ENCODE results near the gene TEF.
"Not testable (repeated sequence)": the region's sequence is repeated elsewhere in the genome, so short reads cannot be mapped to it uniquely, and the experiment has no call there.

Gene TEF

GRCh38 chr22:41436322-41437113 is 54.8 kb downstream of the TEF start:
- Histone ChIP-seq H3K27me3 (ENCODE audit: low read depth, low read length) (no peaks in the 10 kb centered on the region), H3K4me1 (ENCODE audit: low read length) (no peaks in the 10 kb centered on the region), H3K9ac (ENCODE audit: low read length) (no peak overlapping the region), H3K4me2 (ENCODE audit: low read length) (no peak overlapping the region), H3K27ac (ENCODE audit: low read length) (no peak overlapping the region), H4K20me1 (ENCODE audit: insufficient read depth, low read length) (peaks cover 32% of the 10 kb centered on the region), H3K4me3 (ENCODE audit: low read length) (no peak overlapping the region), H3K36me3 (replicated peaks; ENCODE audit: low read depth, low read length) (peaks cover 42% of the 10 kb centered on the region), H3K79me2 (ENCODE audit: low read length) (peaks cover 56% of the 10 kb centered on the region), H3K9me3 (ENCODE audit: insufficient read depth, low read length) (no peaks in the 10 kb centered on the region), H2AFZ (ENCODE audit: low read depth, low read length) (no peak overlapping the region)
- no peak for TF ChIP-seq EZH2phosphoT487 (IDR thresholded peaks at IDR 0.05; ENCODE audit: low read depth)
- TF ChIP-seq, protein P1, sequence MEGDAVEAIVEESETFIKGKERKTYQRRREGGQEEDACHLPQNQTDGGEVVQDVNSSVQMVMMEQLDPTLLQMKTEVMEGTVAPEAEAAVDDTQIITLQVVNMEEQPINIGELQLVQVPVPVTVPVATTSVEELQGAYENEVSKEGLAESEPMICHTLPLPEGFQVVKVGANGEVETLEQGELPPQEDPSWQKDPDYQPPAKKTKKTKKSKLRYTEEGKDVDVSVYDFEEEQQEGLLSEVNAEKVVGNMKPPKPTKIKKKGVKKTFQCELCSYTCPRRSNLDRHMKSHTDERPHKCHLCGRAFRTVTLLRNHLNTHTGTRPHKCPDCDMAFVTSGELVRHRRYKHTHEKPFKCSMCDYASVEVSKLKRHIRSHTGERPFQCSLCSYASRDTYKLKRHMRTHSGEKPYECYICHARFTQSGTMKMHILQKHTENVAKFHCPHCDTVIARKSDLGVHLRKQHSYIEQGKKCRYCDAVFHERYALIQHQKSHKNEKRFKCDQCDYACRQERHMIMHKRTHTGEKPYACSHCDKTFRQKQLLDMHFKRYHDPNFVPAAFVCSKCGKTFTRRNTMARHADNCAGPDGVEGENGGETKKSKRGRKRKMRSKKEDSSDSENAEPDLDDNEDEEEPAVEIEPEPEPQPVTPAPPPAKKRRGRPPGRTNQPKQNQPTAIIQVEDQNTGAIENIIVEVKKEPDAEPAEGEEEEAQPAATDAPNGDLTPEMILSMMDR (IDR thresholded peaks at IDR 0.05; ENCODE audit: low read depth, low read length) = no peak

DNA sequence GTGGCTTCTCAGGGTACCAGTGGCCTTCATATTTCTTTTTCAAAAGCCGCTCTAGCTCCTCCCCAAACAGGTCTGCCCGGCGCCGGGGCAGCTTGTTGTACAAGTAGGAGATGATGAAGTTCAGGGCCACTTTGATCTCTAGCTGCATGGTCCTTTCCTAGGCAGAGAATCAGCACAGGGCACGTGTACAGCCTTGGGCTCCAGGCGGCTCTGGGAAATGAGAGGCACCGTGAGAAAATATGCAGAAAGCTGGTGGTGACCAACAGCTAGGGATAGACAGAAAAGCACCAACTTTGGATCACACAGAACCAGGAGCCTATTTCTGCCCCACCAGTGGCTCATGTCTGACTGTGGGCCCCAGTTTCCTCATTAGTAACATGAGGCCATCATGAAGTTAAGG is 55.5 kb downstream of the TEF start:
- H3K36me3 ChIP-seq (replicated peaks; ENCODE audit: low read depth, low read length) = peaks cover 41% of the 10 kb centered on the region

DNA sequence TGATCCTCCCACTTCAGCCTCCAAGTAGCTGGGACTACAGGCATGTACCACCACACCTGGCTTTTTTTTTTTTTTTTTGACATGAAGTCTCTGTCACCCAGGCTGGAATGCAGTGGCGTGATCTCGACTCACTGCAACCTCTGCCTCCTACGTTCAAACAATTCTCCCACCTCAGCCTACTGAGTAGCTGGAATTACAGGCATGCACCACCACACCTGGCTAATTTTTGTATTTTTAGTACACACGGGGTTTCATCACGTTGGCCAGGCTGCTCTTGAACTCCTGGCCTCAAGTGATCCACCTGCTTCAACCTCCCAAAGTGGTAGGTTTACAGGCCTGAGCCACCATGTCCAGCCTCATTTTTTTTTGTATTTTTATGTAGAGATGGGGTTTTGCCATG is 58.8 kb downstream of the TEF start:
- not testable (repeated sequence) for H3K27ac ChIP-seq (ENCODE audit: low read length); H2AFZ ChIP-seq (ENCODE audit: low read depth, low read length); H3K9ac ChIP-seq (ENCODE audit: low read length); H3K4me2 ChIP-seq (ENCODE audit: low read length); H3K9me3 ChIP-seq (ENCODE audit: insufficient read depth, low read length); H3K4me3 ChIP-seq (ENCODE audit: low read length); H3K4me1 ChIP-seq (ENCODE audit: low read length); H3K27me3 ChIP-seq (ENCODE audit: low read depth, low read length)
- H3K79me2 ChIP-seq (ENCODE audit: low read length) = peaks cover 83% of the 10 kb centered on the region
- peaks cover 29% of the 10 kb centered on the region for H4K20me1 ChIP-seq (ENCODE audit: insufficient read depth, low read length)
- peaks cover 32% of the 10 kb centered on the region for H3K36me3 ChIP-seq (replicated peaks; ENCODE audit: low read depth, low read length)

More for the DNA sequence above, 55.5 kb downstream of the TEF start:
- Histone ChIP-seq H3K9ac (ENCODE audit: low read length) (no peak overlapping the region), H2AFZ (ENCODE audit: low read depth, low read length) (no peak overlapping the region), H3K27me3 (ENCODE audit: low read depth, low read length) (no peaks in the 10 kb centered on the region), H3K4me3 (ENCODE audit: low read length) (no peak overlapping the region), H3K4me2 (ENCODE audit: low read length) (no peak overlapping the region), H3K27ac (ENCODE audit: low read length) (no peak overlapping the region), H3K4me1 (ENCODE audit: low read length) (no peaks in the 10 kb centered on the region), H4K20me1 (ENCODE audit: insufficient read depth, low read length) (peaks cover 35% of the 10 kb centered on the region), H3K79me2 (ENCODE audit: low read length) (peaks cover 61% of the 10 kb centered on the region), H3K9me3 (ENCODE audit: insufficient read depth, low read length) (no peaks in the 10 kb centered on the region)
- no peak for TF ChIP-seq EZH2phosphoT487 (IDR thresholded peaks at IDR 0.05; ENCODE audit: low read depth)
- TF ChIP-seq, protein P1 (IDR thresholded peaks at IDR 0.05; ENCODE audit: low read depth, low read length) = no peak

DNA sequence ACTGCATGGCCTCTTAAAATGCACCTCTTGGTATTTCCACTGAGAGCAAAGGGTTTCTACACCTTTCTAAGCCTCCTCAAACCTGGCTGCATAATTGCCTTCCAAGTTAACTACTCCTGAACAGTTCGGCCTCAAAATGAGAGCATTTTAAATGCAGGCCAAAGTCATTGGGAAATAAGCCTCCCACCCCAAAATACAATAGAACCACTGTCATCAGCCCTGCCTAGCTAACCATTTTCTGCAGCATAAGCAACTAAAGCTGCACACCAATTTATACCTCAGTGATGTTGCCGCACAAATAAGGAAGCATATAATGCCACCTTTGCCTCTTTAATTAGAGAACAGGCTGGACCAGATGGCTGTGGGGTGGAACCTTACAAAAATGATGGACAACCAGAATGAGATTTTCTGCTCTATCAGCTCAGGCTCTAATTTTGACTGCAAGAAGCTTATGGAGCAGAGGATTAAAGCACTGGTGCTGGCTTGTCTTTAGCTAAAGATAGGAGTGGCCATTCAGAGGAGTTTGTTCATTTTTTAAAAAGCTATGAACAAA is 60.6 kb downstream of the TEF start:
- H3K4me3 ChIP-seq (ENCODE audit: low read length) = no peak overlapping the region
- peaks cover 83% of the 10 kb centered on the region for H3K79me2 ChIP-seq (ENCODE audit: low read length)
- no peak overlapping the region for H3K4me2 ChIP-seq (ENCODE audit: low read length)
- peaks cover 6% of the 10 kb centered on the region for H3K4me1 ChIP-seq (ENCODE audit: low read length)
- H4K20me1 ChIP-seq (ENCODE audit: insufficient read depth, low read length) = peaks cover 14% of the 10 kb centered on the region
- H3K9me3 ChIP-seq (ENCODE audit: insufficient read depth, low read length) = no peaks in the 10 kb centered on the region
- no peak overlapping the region for H3K9ac ChIP-seq (ENCODE audit: low read length)
- H3K27ac ChIP-seq (ENCODE audit: low read length) = no peak overlapping the region
- H3K27me3 ChIP-seq (ENCODE audit: low read depth, low read length) = no peaks in the 10 kb centered on the region
- TF ChIP-seq, protein P1 (IDR thresholded peaks at IDR 0.05; ENCODE audit: low read depth, low read length) = no peak
- no peak for TF ChIP-seq EZH2phosphoT487 (IDR thresholded peaks at IDR 0.05; ENCODE audit: low read depth)
- H3K36me3 ChIP-seq (replicated peaks; ENCODE audit: low read depth, low read length) = peaks cover 14% of the 10 kb centered on the region
- H2AFZ ChIP-seq (ENCODE audit: low read depth, low read length) = no peak overlapping the region

Data from OCI-LY3 (cell line).